K562 (cell line): Measurements from ENCODE around the gene ALDH7A1. TPM values are rescaled to one million over a fixed set of nuclear protein-coding genes. Genes with fewer than 3 reads are reported as not detected.

Experiments used
- DACH1 ChIP-seq: fragments of 450-650 bp; IDR thresholded peaks from 2 replicates; pipeline ENCODE4 v1.6.1; 2018; ENCODE audit not compliant: partially characterized antibody
- GTF2A2 ChIP-seq: IDR thresholded peaks from 2 replicates; pipeline ENCODE4 v1.6.1; 2016; ENCODE audit warnings: mild to moderate bottlenecking, missing genetic modification characterization, missing compliant biosample characterization
- HDAC6 ChIP-seq: IDR thresholded peaks from 2 replicates; pipeline ENCODE4 v1.6.1; 2012; ENCODE audit warnings: low read depth, mild to moderate bottlenecking, control low read depth, inconsistent platforms, low read length, moderate library complexity
- KAT7 ChIP-seq: sonication (generic); formaldehyde crosslinking; IDR thresholded peaks from 2 replicates; pipeline ENCODE4 v1.8.0; 2022; ENCODE audit warnings: missing genetic modification reagents, mild to moderate bottlenecking, borderline replicate concordance
- SNRNP70 ChIP-seq: fragments of 200-400 bp; formaldehyde crosslinking; optimal IDR thresholded peaks from 2 replicates; pipeline ENCODE3; 2017; ENCODE audit warnings: low read depth, low read length
- SREBF2 ChIP-seq: sonication (generic); formaldehyde crosslinking; IDR thresholded peaks from 2 replicates; pipeline ENCODE4 v1.4.0; 2020; ENCODE audit warnings: mild to moderate bottlenecking, missing genetic modification reagents
- TCF3 ChIP-seq: sonication (generic); formaldehyde crosslinking; IDR thresholded peaks from 2 replicates; pipeline ENCODE4 v1.4.0; 2020; ENCODE audit warnings: mild to moderate bottlenecking, missing genetic modification reagents
- TOE1 ChIP-seq, 2 experiments: fragments of 450-650 bp in 1 of 2; sonication (generic) in 1 of 2; formaldehyde crosslinking in 1 of 2; IDR thresholded peaks; 2 replicates each; pipeline versions ENCODE4 v1.7.1 to v1.8.0; 2016 to 2022; ENCODE audit warnings: borderline replicate concordance in 2 of 2, mild to moderate bottlenecking in 2 of 2, antibody characterized with exemption in 1 of 2, inconsistent platforms in 1 of 2, low read depth in 1 of 2, missing genetic modification reagents in 1 of 2, moderate library complexity in 1 of 2
- ZFP1 ChIP-seq: fragments of 450-650 bp; formaldehyde crosslinking; IDR thresholded peaks from 2 replicates; pipeline ENCODE4 v1.4.0; 2020; ENCODE audit warnings: mild to moderate bottlenecking, mixed read lengths
- ZNF354B ChIP-seq: fragments of 250-450 bp; sonication (Bioruptor Pico); IDR thresholded peaks from 2 replicates; pipeline ENCODE4 v1.4.0; 2020
- polyA plus RNA-seq, 8 experiments: library from polyadenylated mRNA; depleted of rRNA in 4 of 8; stranded (reverse) in 5 of 8; unstranded in 3 of 8; fragments of >200 nt; fragmentation: Nextera tagmentation in 2 of 8; fragmentation: Illumina TruSeq in 1 of 8; extraction: Ambion mirVana in 2 of 8; extraction: Trizol in 1 of 8; gene quantifications; 2 replicates each; pipeline versions ENCODE4 v1.2.1 to v1.2.3, GENCODE V29; 2011 to 2014; ENCODE audit warnings: inconsistent platforms in 1 of 8, missing spikeins in 1 of 8
- total RNA-seq, 7 experiments: library from RNA; depleted of rRNA in 6 of 7; stranded (reverse); fragments of >200 nt in 6 of 7; fragmentation: Illumina TruSeq in 2 of 7; extraction: Trizol in 2 of 7; gene quantifications; 2 replicates each; pipeline versions ENCODE4 v1.2.1 to v1.2.3, GENCODE V29; 2011 to 2021; ENCODE audit warnings: low replicate concordance in 1 of 7
- TF ChIP-seq, protein P1 (sequence below): sonication (generic); formaldehyde crosslinking; IDR thresholded peaks from 2 replicates; pipeline ENCODE4 v1.8.1; 2023; ENCODE audit warnings: missing genetic modification reagents, mild to moderate bottlenecking, borderline replicate concordance
- TF ChIP-seq, protein P2 (sequence below): sonication (generic); formaldehyde crosslinking; IDR thresholded peaks from 2 replicates; pipeline ENCODE4 v1.8.0; 2022; ENCODE audit warnings: mild to moderate bottlenecking, missing genetic modification reagents
- TF ChIP-seq, protein P3 (sequence below): fragments of 250-450 bp; sonication (Bioruptor Pico); IDR thresholded peaks from 2 replicates; pipeline ENCODE4 v1.9.0; 2021; ENCODE audit warnings: mild to moderate bottlenecking, inconsistent platforms
- TF ChIP-seq, protein P4 (sequence below), 2 experiments: fragments of 450-650 bp; IDR thresholded peaks; 2 replicates each; pipeline ENCODE4 v1.6.1; 2016
- TF ChIP-seq, protein P5 (sequence below), 3 experiments: fragments of 200-800 bp in 1 of 3; sonication (Bioruptor generic) in 1 of 3; sonication (generic) in 1 of 3; formaldehyde crosslinking in 1 of 3; IDR thresholded peaks; 2 replicates each; pipeline versions ENCODE4 v1.6.1 to v1.8.0; 2016 to 2022; ENCODE audit warnings: mild to moderate bottlenecking in 2 of 3, missing compliant biosample characterization in 2 of 3, missing genetic modification characterization in 2 of 3, missing genetic modification reagents in 1 of 3

ALDH7A1 gene
- total and polyA plus RNA-seq, 9 of the 15 experiments (the other 6 are each of a cell fraction or from before 2014, with no cell fraction given), result 0.04 to 0.49 TPM; not detected in 7

DNA sequence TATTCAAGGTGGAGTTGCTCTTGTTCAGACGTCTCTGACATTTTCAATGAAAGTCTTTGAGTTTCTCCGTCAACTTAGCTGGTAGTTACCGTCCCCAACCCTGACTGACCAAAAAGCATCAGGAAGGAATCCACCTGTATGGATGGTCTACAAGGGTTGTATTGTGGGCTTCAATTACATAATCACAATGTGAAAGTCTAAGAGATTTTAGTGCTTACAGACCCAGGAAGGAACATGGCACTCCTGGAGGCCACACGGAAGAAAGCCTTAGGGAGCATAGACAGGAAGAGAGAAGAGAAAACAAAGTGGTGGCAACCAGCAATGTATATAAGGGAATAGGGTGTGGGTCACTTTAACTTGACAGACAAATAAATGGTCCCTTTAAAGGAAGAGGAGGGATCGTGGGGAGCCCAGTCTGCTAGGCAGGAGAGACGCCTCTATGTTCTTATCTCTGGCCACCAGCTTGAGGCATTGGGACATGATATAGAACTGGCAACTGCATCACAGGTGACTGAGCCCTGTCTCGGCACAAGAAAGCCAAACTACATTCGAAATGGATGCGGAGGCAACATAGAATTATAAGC, 80.4 kb downstream of the ALDH7A1 start (continued):
- TF ChIP-seq, protein P1, sequence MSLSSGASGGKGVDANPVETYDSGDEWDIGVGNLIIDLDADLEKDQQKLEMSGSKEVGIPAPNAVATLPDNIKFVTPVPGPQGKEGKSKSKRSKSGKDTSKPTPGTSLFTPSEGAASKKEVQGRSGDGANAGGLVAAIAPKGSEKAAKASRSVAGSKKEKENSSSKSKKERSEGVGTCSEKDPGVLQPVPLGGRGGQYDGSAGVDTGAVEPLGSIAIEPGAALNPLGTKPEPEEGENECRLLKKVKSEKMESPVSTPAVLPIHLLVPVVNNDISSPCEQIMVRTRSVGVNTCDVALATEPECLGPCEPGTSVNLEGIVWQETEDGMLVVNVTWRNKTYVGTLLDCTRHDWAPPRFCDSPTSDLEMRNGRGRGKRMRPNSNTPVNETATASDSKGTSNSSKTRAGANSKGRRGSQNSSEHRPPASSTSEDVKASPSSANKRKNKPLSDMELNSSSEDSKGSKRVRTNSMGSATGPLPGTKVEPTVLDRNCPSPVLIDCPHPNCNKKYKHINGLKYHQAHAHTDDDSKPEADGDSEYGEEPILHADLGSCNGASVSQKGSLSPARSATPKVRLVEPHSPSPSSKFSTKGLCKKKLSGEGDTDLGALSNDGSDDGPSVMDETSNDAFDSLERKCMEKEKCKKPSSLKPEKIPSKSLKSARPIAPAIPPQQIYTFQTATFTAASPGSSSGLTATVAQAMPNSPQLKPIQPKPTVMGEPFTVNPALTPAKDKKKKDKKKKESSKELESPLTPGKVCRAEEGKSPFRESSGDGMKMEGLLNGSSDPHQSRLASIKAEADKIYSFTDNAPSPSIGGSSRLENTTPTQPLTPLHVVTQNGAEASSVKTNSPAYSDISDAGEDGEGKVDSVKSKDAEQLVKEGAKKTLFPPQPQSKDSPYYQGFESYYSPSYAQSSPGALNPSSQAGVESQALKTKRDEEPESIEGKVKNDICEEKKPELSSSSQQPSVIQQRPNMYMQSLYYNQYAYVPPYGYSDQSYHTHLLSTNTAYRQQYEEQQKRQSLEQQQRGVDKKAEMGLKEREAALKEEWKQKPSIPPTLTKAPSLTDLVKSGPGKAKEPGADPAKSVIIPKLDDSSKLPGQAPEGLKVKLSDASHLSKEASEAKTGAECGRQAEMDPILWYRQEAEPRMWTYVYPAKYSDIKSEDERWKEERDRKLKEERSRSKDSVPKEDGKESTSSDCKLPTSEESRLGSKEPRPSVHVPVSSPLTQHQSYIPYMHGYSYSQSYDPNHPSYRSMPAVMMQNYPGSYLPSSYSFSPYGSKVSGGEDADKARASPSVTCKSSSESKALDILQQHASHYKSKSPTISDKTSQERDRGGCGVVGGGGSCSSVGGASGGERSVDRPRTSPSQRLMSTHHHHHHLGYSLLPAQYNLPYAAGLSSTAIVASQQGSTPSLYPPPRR (CRISPR knock-in tag), result 0 out of 2 replicates have a peak, but pooled peaks have one; percentile 29
- TF ChIP-seq, protein P2, sequence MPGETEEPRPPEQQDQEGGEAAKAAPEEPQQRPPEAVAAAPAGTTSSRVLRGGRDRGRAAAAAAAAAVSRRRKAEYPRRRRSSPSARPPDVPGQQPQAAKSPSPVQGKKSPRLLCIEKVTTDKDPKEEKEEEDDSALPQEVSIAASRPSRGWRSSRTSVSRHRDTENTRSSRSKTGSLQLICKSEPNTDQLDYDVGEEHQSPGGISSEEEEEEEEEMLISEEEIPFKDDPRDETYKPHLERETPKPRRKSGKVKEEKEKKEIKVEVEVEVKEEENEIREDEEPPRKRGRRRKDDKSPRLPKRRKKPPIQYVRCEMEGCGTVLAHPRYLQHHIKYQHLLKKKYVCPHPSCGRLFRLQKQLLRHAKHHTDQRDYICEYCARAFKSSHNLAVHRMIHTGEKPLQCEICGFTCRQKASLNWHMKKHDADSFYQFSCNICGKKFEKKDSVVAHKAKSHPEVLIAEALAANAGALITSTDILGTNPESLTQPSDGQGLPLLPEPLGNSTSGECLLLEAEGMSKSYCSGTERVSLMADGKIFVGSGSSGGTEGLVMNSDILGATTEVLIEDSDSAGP (CRISPR knock-in tag), result peak; percentile 92
- TF ChIP-seq TOE1 (IDR thresholded peaks at IDR 0.05; ENCODE audit: borderline replicate concordance), result peak; percentile 64; the same call in 1 of the 2 replicates
- no peak for TF ChIP-seq TOE1 (CRISPR knock-in tag; IDR thresholded peaks at IDR 0.05; ENCODE audit: borderline replicate concordance, low read depth)
- TF ChIP-seq HDAC6, result no peak
- peak; percentile 72 for TF ChIP-seq DACH1
- TF ChIP-seq SREBF2, result no peak
- peak; percentile 97 for TF ChIP-seq TCF3 (CRISPR knock-in tag)
- no peak for TF ChIP-seq ZFP1
- TF ChIP-seq, protein P3, sequence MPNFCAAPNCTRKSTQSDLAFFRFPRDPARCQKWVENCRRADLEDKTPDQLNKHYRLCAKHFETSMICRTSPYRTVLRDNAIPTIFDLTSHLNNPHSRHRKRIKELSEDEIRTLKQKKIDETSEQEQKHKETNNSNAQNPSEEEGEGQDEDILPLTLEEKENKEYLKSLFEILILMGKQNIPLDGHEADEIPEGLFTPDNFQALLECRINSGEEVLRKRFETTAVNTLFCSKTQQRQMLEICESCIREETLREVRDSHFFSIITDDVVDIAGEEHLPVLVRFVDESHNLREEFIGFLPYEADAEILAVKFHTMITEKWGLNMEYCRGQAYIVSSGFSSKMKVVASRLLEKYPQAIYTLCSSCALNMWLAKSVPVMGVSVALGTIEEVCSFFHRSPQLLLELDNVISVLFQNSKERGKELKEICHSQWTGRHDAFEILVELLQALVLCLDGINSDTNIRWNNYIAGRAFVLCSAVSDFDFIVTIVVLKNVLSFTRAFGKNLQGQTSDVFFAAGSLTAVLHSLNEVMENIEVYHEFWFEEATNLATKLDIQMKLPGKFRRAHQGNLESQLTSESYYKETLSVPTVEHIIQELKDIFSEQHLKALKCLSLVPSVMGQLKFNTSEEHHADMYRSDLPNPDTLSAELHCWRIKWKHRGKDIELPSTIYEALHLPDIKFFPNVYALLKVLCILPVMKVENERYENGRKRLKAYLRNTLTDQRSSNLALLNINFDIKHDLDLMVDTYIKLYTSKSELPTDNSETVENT (CRISPR knock-in tag), result no peak
- TF ChIP-seq, protein P4, sequence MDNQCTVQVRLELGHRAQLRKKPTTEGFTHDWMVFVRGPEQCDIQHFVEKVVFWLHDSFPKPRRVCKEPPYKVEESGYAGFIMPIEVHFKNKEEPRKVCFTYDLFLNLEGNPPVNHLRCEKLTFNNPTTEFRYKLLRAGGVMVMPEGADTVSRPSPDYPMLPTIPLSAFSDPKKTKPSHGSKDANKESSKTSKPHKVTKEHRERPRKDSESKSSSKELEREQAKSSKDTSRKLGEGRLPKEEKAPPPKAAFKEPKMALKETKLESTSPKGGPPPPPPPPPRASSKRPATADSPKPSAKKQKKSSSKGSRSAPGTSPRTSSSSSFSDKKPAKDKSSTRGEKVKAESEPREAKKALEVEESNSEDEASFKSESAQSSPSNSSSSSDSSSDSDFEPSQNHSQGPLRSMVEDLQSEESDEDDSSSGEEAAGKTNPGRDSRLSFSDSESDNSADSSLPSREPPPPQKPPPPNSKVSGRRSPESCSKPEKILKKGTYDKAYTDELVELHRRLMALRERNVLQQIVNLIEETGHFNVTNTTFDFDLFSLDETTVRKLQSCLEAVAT (IDR thresholded peaks at IDR 0.05), result 0 out of 4 replicates have a peak, but pooled peaks have one; percentile 22 to 27
- TF ChIP-seq, protein P5, sequence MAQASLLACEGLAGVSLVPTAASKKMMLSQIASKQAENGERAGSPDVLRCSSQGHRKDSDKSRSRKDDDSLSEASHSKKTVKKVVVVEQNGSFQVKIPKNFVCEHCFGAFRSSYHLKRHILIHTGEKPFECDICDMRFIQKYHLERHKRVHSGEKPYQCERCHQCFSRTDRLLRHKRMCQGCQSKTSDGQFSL (CRISPR knock-in tag; IDR thresholded peaks at IDR 0.05), result no peak
- TF ChIP-seq, protein P5 (tag; IDR thresholded peaks at IDR 0.05), result no peak
- no peak for TF ChIP-seq GTF2A2 (tag)
- no peak for TF ChIP-seq ZNF354B
- TF ChIP-seq KAT7 (CRISPR knock-in tag), result no peak
- no peak for TF ChIP-seq SNRNP70
